ENCODE results near the gene STX18.
"Not testable (repeated sequence)": the region's sequence is repeated elsewhere in the genome, so short reads cannot be mapped to it uniquely, and the experiment has no call there.

Gene STX18

GRCh38 chr4:4512282-4512681 is 29.6 kb downstream of the STX18 start:
- H3K27me3 ChIP-seq, result no peaks in the 10 kb centered on the region
- no peaks in the 10 kb centered on the region for H3K36me3 ChIP-seq
- DNase-seq, result no peak
- no peaks in the 10 kb centered on the region for H3K9me3 ChIP-seq
- H3K4me3 ChIP-seq, result no peak overlapping the region
- no peak overlapping the region for H3K27ac ChIP-seq
- TF ChIP-seq, protein P1, sequence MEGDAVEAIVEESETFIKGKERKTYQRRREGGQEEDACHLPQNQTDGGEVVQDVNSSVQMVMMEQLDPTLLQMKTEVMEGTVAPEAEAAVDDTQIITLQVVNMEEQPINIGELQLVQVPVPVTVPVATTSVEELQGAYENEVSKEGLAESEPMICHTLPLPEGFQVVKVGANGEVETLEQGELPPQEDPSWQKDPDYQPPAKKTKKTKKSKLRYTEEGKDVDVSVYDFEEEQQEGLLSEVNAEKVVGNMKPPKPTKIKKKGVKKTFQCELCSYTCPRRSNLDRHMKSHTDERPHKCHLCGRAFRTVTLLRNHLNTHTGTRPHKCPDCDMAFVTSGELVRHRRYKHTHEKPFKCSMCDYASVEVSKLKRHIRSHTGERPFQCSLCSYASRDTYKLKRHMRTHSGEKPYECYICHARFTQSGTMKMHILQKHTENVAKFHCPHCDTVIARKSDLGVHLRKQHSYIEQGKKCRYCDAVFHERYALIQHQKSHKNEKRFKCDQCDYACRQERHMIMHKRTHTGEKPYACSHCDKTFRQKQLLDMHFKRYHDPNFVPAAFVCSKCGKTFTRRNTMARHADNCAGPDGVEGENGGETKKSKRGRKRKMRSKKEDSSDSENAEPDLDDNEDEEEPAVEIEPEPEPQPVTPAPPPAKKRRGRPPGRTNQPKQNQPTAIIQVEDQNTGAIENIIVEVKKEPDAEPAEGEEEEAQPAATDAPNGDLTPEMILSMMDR (IDR thresholded peaks at IDR 0.05), result no peak
- intact Hi-C loops (cut with DNase I; ENCODE audit: low total_unique reads), result no loop called here
- no peaks in the 10 kb centered on the region for H3K4me1 ChIP-seq

- H3K4me3 ChIP-seq; H3K36me3 ChIP-seq; DNase-seq; H3K27me3 ChIP-seq; H3K9me3 ChIP-seq; H3K27ac ChIP-seq; intact Hi-C loops (cut with DNase I; ENCODE audit: low total_unique reads); H3K4me1 ChIP-seq: not testable (repeated sequence)
Observed at GRCh38 chr4:4510641-4511040, 31.2 kb downstream of the STX18 start.

GRCh38 chr4:4509521-4509920 is 32.3 kb downstream of the STX18 start:
- TF ChIP-seq, protein P1 (IDR thresholded peaks at IDR 0.05), result no peak
- DNase-seq, result no peak
- Histone ChIP-seq H3K27ac (no peak overlapping the region), H3K36me3 (no peaks in the 10 kb centered on the region), H3K9me3 (no peaks in the 10 kb centered on the region), H3K4me1 (no peaks in the 10 kb centered on the region), H3K27me3 (no peaks in the 10 kb centered on the region), H3K4me3 (no peak overlapping the region)
- intact Hi-C loops (cut with DNase I; ENCODE audit: low total_unique reads), result no loop called here

DNA sequence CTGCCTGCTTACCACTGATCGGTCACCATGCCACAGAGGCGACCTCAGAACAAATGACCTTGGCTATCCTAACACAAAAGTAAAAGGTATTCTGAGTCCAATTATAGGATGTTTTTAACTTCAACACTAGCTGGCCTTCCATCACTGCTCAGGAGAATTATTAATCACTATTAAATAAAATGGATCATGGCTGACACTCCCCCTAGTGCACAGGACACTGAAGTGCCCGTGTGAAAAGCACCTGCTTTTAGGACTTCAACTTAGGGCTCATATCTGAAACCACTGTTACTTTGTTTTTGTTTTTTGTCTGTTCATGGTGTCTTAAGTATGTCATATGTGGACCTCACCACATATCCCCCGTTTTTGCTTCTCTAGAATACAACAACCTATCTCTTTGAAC is 33.9 kb downstream of the STX18 start:
- no peaks in the 10 kb centered on the region for H3K9me3 ChIP-seq
- no peak overlapping the region for H3K27ac ChIP-seq
- no peaks in the 10 kb centered on the region for H3K36me3 ChIP-seq
- H3K4me3 ChIP-seq, result no peak overlapping the region
- DNase-seq, result no peak
- intact Hi-C loops (cut with DNase I; ENCODE audit: low total_unique reads), result no loop called here
- TF ChIP-seq, protein P1 (IDR thresholded peaks at IDR 0.05), result peak in 1 of 2 experiments; percentile 22
- no peaks in the 10 kb centered on the region for H3K4me1 ChIP-seq
- no peaks in the 10 kb centered on the region for H3K27me3 ChIP-seq

GRCh38 chr4:4507403-4507802 is 34.4 kb downstream of the STX18 start:
- DNase-seq, result no peak
- Histone ChIP-seq H3K27me3 (no peaks in the 10 kb centered on the region), H3K27ac (no peak overlapping the region), H3K4me3 (no peak overlapping the region), H3K9me3 (no peaks in the 10 kb centered on the region), H3K36me3 (no peaks in the 10 kb centered on the region), H3K4me1 (no peaks in the 10 kb centered on the region)
- TF ChIP-seq, protein P1 (IDR thresholded peaks at IDR 0.05), result no peak
- intact Hi-C loops (cut with DNase I; ENCODE audit: low total_unique reads), result no loop called here

DNA sequence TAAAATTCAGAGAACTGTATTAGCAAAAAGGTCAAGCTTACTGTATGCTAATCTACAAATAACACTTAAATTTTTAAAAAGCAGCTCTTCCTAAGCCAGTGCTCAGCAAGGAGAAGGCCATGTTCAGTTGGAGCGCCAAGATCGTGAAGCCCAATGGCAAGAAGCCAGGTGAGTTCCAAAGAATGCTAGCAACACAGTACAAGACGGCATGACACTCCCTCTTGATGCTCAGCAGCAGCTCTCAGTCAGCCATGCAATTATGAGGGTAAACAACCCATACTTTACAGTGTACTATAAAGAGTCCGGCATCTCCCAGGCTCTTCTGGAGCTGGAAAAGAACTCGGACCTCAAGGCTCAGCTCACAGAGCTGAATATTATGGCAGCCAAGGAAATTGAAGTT is 34.9 kb downstream of the STX18 start:
- H3K27ac ChIP-seq, result no peak overlapping the region
- no peaks in the 10 kb centered on the region for H3K9me3 ChIP-seq
- intact Hi-C loops (cut with DNase I; ENCODE audit: low total_unique reads), result no loop called here
- H3K27me3 ChIP-seq, result no peaks in the 10 kb centered on the region
- TF ChIP-seq, protein P1 (IDR thresholded peaks at IDR 0.05), result no peak
- DNase-seq, result no peak
- H3K4me3 ChIP-seq, result no peak overlapping the region
- no peaks in the 10 kb centered on the region for H3K36me3 ChIP-seq
- no peaks in the 10 kb centered on the region for H3K4me1 ChIP-seq

DNA sequence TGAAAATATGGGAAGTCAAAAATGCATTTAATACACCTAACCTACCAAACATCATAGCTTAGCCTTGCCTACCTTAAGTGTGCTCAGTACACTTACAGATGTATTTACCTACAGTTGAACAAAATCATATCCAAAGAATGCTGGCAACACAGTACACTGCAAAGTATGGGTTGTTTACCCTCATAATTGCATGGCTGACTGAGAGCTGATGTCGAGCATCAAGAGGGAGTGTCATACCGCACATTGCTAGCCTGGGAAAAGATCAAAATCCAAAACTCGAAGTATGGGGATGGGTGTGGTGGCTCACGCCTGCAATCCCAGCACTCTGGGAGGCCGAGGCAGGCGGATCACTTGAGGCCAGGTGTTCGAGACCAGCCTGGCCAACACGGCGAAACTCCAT is 36.6 kb downstream of the STX18 start:
- H3K9me3 ChIP-seq; H3K4me1 ChIP-seq; H3K36me3 ChIP-seq; H3K4me3 ChIP-seq; intact Hi-C loops (cut with DNase I; ENCODE audit: low total_unique reads); H3K27ac ChIP-seq; DNase-seq; H3K27me3 ChIP-seq: not testable (repeated sequence)
